IgD-negative memory B cell (primary cell): ENCODE measurements around the gene MOK. TPM values are rescaled to one million over a fixed set of nuclear protein-coding genes. Genes with fewer than 3 reads are reported as not detected.

Experiments
- H3K27ac Mint-ChIP-seq, 3 donors: one replicate each; pipeline ENCODE4 v1.8.0; 2020 to 2022; ENCODE audit warnings: mild to moderate bottlenecking in 3 of 3, mixed read lengths in 3 of 3, moderate library complexity in 1 of 3
- H3K27me3 Mint-ChIP-seq: one replicate; pipeline ENCODE4 v1.8.0; 2021; ENCODE audit warnings: mixed read lengths
- H3K36me3 Mint-ChIP-seq: one replicate; pipeline ENCODE4 v1.8.0; 2020; ENCODE audit warnings: mild to moderate bottlenecking, mixed read lengths
- H3K4me1 Mint-ChIP-seq, 3 donors: one replicate each; pipeline ENCODE4 v1.8.0; 2020 to 2022; ENCODE audit warnings: mixed read lengths in 3 of 3, mild to moderate bottlenecking in 1 of 3
- H3K4me3 Mint-ChIP-seq, 4 donors: one replicate each; pipeline ENCODE4 v1.8.0; 2020 to 2022; ENCODE audit warnings: mild to moderate bottlenecking in 4 of 4, mixed read lengths in 4 of 4, moderate library complexity in 3 of 4
- H3K9me3 Mint-ChIP-seq, 3 donors: one replicate each; pipeline ENCODE4 v1.8.0; 2020 to 2021; ENCODE audit warnings: mixed read lengths in 3 of 3, mild to moderate bottlenecking in 1 of 3
- polyA plus RNA-seq: library from polyadenylated mRNA; unstranded; fragments of 300-500 nt; fragmentation: Illumina TruSeq; gene quantifications from one replicate; pipeline ENCODE4 v1.2.3, GENCODE V29; 2021

Gene MOK
- polyA plus RNA-seq, 1 donor from 2014 or later: 0.43 TPM

DNA sequence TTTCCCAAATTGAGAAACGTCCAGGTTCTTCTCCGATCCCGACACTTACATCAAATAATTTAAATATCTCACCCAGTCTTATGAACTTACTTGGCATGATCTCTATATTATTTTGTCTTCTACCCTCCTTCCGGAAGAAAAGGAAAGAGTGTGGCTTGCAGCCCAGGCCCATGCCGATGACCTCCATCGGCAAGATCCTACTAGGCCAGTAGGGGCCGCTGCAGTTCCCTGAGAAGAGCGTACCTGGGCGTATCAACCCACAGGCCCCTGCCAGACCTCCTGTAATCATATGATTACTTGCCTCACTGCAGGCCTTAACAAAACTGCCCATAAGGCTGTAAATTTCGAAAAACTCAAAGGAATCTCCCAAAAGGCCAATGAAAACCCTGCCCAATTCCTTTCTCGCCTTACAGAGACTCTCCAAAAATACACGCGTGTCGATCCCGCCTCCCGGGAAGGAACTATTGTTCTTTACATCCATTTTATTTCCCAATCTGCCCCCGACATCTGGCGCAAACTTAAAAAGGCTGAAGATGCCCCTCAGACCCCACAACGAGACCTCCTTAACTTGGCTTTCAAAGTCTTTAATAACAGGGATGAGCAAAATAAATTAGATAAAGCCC lies 69.6 kb downstream of the MOK start:
- no peaks in the 10 kb centered on the region for H3K9me3 Mint-ChIP-seq
- H3K36me3 Mint-ChIP-seq: no peaks in the 10 kb centered on the region
- no peak overlapping the region for H3K4me3 Mint-ChIP-seq
- no peaks in the 10 kb centered on the region for H3K4me1 Mint-ChIP-seq
- no peak overlapping the region for H3K27ac Mint-ChIP-seq
- no peaks in the 10 kb centered on the region for H3K27me3 Mint-ChIP-seq

DNA sequence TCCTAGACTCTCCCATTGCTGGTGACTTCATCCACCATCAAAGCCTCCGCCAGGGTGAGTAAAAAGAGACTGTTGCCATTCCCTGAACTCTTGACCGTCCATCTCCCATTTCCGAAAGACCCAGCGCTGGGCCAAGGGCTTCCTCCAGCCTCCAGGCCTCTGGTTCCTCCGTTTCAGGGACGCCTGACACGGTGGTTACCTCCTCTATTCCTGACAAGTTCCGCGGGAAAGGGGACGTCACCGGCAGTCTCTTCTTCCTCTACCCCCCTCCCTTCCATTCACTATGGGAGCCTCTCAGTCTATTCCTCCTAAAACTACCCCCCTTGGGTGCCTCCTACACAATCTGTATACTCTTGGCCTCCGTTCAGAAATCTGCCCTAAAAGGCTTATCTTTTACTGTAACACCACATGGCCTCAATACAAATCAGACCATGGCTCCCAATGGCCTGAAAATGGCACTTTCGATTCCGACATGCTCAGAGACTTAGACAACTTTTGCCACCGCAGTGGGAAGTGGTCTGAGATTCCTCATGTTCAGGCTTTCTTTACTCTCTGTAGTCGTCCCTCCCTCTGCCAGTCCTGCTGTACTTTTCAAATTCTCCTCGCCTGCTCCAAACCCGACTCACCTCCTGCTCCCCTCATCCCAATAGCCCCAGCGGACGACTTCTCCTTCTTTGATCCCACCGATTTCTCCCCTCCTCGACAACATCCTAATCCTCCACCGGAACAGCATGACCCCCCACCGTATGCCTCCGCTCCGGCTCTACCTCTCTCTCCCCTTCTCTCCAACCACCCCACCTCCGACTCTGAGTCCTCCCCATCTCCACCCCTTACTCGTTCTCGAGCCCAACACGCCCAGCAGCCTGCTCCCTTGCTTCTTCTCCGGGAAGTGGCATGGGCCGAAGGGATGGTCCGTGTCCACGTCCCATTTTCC lies 70.4 kb downstream of the MOK start:
- H3K4me1 Mint-ChIP-seq: no peaks in the 10 kb centered on the region
- no peaks in the 10 kb centered on the region for H3K36me3 Mint-ChIP-seq
- H3K27me3 Mint-ChIP-seq: no peaks in the 10 kb centered on the region
- no peak overlapping the region for H3K4me3 Mint-ChIP-seq
- H3K9me3 Mint-ChIP-seq: no peaks in the 10 kb centered on the region
- H3K27ac Mint-ChIP-seq: no peak overlapping the region

DNA sequence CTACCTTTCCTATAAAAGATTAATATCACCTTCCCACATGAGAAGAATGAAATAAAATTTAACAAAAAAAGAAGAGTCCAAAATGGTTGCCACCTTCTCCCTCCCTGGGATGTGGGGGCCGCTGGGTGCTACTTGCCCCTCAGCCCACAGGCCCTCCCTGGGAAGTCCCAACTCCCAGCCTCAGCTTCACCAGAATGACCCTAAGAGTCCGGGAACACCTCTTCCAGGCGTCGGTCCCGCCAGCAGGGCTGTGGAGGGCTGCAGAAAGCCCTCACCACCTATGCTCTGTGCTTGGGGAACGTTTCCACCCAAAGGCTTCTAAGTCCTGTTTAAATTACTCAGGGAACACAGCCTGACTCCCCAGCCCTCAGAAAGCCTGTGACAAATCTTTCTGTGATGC lies 71.9 kb downstream of the MOK start:
- H3K4me1 Mint-ChIP-seq: no peaks in the 10 kb centered on the region
- H3K36me3 Mint-ChIP-seq: no peaks in the 10 kb centered on the region
- H3K9me3 Mint-ChIP-seq: no peaks in the 10 kb centered on the region
- H3K4me3 Mint-ChIP-seq: no peak overlapping the region
- H3K27ac Mint-ChIP-seq: no peak overlapping the region
- no peaks in the 10 kb centered on the region for H3K27me3 Mint-ChIP-seq

DNA sequence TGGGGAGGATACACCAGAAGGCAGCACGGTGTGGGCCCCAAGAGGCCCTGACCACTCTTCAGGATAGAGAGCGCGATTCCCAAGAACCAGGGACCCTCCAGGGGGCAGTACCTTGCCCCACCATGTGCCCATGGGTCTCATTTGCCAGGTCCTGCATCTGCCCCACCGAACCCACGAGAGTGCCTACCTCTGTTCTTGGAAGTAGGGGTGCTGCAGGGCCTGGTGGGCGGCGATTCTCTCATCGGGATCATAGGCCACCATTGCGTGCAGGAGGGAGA lies 72.7 kb downstream of the MOK start:
- H3K27ac Mint-ChIP-seq: no peak overlapping the region
- no peaks in the 10 kb centered on the region for H3K4me1 Mint-ChIP-seq
- H3K36me3 Mint-ChIP-seq: no peaks in the 10 kb centered on the region
- no peaks in the 10 kb centered on the region for H3K27me3 Mint-ChIP-seq
- H3K4me3 Mint-ChIP-seq: no peak overlapping the region
- H3K9me3 Mint-ChIP-seq: no peaks in the 10 kb centered on the region

DNA sequence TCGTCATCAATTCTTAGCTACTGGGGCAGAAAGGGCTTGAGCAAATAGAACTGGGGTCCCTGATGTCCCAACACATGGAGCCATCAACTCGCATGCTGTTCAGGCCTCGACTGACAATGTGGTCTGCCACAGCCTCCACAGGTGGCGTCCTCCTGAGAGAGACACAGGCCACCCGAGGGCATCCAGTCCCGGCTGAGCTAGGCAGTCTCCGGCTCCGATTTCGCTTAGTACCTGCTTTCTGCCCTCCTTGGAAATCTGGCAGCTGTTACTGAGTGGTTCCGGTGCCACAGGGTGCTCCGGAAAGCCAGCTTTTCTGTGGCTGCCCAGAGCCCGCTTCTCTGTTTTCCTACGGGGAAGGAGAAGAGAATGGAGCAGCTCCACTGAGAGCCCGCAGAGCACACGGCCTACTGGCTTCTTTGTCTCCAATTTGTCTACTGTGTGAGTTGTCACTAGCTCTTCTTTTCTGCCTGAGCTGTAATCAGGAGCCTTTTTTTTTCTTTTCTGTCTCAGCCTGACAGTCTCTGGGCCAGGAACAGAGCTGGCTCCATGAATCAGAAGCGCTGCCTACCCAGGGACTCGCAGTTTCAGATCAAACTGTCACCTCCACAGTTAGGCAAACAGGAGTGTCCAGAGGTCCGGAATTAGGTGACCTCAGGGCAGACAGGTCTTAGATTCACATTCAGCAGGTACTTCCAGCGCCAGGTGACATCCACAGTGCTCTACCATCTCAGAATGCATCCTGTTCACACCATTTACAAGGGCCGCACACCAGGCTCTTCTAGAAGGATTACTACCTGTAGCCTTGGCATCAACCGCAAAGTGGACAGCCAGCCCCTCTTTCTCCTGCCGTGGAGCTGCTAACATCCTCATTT lies 73.3 kb downstream of the MOK start:
- no peak overlapping the region for H3K4me3 Mint-ChIP-seq

DNA sequence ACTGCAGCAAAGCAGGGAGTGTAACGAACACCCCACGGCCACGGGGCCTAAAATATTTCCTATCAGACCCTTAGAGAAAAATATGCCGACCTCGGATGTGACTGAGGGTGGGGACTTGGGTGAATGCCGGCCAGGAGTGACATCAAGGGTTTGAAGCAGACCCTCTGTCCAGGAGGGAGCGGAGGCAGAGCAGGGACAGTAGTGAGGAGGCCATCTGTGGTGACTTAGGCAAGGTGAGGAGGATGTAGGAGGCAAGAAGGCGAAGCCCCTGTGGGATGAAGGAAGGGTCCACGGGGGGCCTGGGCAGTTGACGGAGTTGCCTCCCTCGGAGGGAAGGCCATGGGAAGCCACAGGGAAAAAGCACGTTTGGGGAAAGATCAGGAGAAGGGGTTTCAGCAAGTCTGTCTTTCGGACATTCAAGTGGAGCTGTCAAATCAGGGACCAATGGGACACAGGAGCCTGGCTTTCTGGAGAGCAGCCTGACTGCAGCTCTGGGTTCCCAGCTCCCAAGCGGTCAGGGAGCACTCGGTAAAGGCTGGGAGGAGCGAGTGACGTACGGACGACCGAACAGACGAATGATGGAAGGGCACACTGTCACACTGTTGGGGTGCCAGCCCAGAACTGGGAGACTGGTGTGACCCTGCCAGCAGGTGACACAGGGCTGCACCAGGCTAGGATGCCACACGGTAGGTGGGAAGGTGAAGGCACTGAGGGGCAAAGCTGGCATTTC lies 74.3 kb downstream of the MOK start:
- no peak overlapping the region for H3K4me3 Mint-ChIP-seq
- peaks cover 1% of the 10 kb centered on the region for H3K36me3 Mint-ChIP-seq
- no peaks in the 10 kb centered on the region for H3K9me3 Mint-ChIP-seq
- H3K27ac Mint-ChIP-seq: no peak overlapping the region
- H3K4me1 Mint-ChIP-seq: no peaks in the 10 kb centered on the region
- H3K27me3 Mint-ChIP-seq: no peaks in the 10 kb centered on the region

More for the DNA sequence above, 73.3 kb downstream of the MOK start:
- Mint-ChIP-seq H3K9me3 (no peaks in the 10 kb centered on the region), H3K4me1 (no peaks in the 10 kb centered on the region), H3K27me3 (no peaks in the 10 kb centered on the region), H3K27ac (no peak overlapping the region), H3K36me3 (no peaks in the 10 kb centered on the region)

DNA sequence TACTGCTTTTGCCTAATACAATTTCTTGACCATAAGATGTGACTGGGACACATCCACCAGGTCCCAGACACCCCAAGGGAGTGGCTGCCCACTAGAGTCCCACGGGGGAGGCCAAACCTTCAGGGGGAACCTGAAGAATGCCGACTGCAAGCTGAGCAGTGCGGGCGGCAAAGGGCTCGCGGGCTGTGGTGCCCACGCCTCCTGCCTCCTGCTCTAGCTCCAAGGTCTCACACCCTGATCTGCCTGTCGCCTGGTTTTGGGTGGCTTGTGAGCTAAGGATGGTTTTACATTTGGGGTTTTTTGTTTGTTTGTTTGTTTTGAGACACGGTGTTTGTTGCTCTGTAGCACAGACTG lies 75.2 kb downstream of the MOK start:
- H3K36me3 Mint-ChIP-seq: peaks cover 1% of the 10 kb centered on the region
- no peaks in the 10 kb centered on the region for H3K27me3 Mint-ChIP-seq
- H3K4me3 Mint-ChIP-seq: no peak overlapping the region
- no peaks in the 10 kb centered on the region for H3K9me3 Mint-ChIP-seq
- no peaks in the 10 kb centered on the region for H3K4me1 Mint-ChIP-seq
- H3K27ac Mint-ChIP-seq: no peak overlapping the region

DNA sequence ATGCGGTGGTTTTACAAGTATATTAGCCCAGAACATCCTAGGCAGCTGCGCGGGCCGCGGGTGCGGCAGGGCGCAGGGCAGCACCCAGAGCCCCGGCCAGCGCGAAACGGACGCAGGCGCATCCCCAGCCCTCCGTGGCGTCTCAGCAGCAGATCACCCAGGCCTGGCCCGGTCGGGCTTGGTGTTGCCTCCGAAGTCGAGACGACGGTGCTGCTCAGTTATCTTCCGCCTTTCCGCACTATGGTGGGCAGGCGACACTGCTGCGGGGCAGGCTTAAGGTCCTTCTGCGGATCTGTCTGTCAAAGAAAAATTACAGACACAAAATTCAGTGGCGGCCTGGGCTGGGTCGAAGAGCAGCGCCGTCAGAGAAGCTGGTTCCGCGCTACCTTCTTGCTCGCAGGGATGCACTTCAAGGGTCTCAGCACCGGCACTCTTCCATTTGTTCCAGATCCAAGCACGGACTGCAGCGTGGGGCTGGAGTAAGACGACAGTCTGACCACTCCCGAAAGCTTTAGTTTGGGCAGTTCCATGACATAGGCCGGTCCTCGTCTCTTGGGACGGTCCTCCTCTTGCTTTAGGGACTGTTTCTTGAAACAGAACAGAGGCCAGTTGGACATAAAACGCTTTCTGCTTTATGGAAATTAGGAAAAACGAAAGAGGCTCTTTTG lies 75.8 kb downstream of the MOK start:
- Mint-ChIP-seq H3K4me3 (no peak overlapping the region), H3K9me3 (no peaks in the 10 kb centered on the region), H3K27ac (no peak overlapping the region), H3K27me3 (no peaks in the 10 kb centered on the region), H3K36me3 (peaks cover 1% of the 10 kb centered on the region), H3K4me1 (no peaks in the 10 kb centered on the region)

DNA sequence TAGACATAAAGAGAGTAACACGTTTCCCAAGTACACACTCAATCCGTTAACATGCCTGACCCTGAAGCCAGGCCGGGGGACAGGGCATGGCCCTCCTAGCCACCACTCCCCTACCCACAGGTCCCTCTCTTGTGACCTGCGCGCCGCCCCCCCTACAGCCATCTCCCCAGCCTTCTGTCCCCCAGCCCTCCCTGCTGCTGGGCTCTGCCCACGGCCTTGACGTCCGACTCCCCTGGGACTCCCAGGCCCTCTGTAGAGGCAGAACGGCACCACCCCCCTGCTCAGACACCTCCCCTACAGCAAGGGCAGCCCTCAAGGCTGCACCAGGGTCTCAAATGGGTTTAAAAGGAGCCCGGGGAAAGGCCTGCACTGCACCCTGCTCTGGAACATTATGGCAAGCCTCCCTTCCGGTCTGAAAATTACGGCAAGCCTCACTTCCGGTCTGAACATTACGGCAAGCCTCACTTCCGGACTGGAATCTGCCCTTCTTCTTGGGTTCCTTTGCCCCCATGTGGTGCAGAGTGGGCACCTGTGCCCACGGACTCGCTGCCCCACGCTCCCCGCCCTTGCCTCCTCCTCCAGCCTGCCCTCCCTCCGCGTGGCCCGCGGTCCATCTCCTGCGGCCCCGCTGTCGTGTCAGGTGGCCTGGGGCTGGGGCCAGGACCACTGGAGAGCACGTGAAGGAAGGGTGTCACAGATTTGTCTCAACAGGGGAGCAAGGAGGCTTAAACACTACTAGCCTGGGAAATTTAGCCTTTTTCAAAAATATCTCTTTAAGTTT lies 77.6 kb downstream of the MOK start:
- H3K27ac Mint-ChIP-seq: no peak overlapping the region
- no peaks in the 10 kb centered on the region for H3K4me1 Mint-ChIP-seq
- H3K36me3 Mint-ChIP-seq: peaks cover 1% of the 10 kb centered on the region
- H3K4me3 Mint-ChIP-seq: no peak overlapping the region
- no peaks in the 10 kb centered on the region for H3K27me3 Mint-ChIP-seq
- H3K9me3 Mint-ChIP-seq: no peaks in the 10 kb centered on the region

DNA sequence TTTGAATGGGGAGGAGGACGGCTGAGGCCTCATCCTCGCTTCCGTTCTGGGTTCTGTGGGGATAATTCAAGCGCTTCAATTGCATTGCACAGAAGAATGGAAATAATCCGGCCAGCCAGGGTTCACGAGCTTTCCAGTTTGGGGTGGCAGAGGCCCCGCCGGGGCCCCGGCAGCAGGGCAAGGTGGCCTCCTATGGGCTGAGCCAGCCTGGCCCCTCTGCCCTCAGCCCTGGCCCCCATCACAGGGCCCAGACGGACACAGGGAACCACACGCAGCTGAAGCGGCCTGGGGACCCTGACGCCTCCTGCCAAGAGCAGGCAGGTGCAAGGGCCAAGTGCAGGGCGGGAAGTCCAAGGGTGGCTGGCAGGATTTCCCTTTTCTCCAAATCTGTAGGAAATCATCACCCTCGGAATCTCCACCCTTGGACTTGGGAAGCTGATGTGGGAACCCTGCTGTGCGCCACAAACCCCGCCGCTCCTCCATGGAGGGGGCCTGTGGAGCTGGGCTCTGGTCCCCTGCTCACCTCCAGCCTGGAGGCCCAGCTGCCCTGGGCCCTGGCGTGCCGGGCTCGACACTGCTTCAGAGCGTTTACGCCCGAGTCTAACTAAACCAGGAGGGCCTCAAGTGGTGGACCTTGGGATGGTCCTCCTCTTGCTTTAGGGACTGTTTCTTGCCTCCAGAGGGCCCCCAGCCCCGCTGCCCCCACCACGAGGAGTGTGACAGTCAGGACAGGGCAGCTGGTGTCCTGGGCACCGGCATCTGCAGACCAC lies 78.4 kb downstream of the MOK start:
- Mint-ChIP-seq H3K4me3 (no peak overlapping the region), H3K9me3 (no peaks in the 10 kb centered on the region), H3K4me1 (no peaks in the 10 kb centered on the region), H3K27me3 (no peaks in the 10 kb centered on the region), H3K27ac (no peak overlapping the region), H3K36me3 (peaks cover 1% of the 10 kb centered on the region)

DNA sequence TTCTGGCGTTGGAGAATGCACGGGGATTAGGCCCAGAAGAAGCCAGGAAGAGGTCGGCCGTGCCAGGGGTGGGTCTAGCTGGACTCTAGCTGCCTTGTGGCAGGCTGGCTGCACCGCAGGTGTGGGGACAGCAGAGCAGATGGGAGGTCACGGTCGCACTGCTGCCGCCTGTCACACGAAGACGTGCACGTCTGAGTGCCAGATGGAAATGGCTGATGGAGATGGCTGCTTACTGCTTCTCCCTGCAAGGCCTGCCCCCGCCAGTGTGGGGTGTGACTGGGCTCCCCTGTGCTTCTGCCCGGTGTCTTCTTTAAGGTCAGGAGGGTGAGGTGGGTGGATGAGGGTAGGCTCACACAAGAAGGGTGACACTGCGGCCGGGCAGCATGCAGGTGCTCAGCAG lies 79.0 kb downstream of the MOK start:
- no peak overlapping the region for H3K27ac Mint-ChIP-seq

DNA sequence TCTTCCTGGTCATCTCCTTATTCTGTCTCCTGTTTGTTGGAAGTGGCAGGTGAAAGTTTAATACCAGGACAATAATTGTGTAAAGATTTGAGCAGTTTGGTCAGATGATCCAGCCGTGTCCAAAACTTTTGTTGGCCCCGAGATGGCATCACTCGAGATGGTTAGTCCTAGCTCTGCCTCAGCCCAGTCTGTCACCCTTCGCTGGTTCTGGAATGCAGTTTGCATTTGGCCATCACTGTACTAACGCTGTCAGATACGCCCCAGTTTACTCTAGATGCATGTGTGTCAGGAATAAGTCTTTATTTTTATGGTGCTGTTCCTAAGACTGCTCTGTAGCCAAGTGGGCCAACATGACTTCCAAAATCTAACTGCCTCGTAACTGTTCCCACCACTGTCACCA lies 79.6 kb downstream of the MOK start:
- no peak overlapping the region for H3K27ac Mint-ChIP-seq
- peaks cover 0 to under 1% (median 0%) of the 10 kb centered on the region in 3 donors for H3K4me1 Mint-ChIP-seq
- H3K9me3 Mint-ChIP-seq: no peaks in the 10 kb centered on the region
- no peaks in the 10 kb centered on the region for H3K27me3 Mint-ChIP-seq
- H3K4me3 Mint-ChIP-seq: no peak overlapping the region
- peaks cover 1% of the 10 kb centered on the region for H3K36me3 Mint-ChIP-seq

More for the DNA sequence above, 79.0 kb downstream of the MOK start:
- Mint-ChIP-seq H3K9me3 (no peaks in the 10 kb centered on the region), H3K4me1 (no peaks in the 10 kb centered on the region), H3K27me3 (no peaks in the 10 kb centered on the region), H3K36me3 (peaks cover 1% of the 10 kb centered on the region), H3K4me3 (no peak overlapping the region)

DNA sequence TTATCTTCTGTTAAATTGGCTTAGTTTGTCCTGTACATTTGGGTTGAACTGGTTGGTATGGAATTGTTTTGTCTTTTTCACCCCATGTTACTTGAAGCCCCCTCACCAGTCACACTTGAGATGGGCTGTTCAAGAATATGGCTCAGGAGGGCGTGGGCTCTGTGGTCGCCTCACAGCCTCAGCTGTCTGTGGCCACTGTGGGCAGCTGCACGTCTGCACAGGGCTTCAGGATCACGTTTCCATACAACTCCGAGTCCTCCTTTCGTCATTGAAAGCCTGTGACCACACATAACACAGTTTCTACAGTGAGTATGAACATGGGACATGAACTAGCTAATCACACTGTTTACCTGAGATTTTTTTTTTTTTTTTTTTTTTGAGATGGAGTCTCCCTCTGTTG lies 81.3 kb downstream of the MOK start:
- H3K4me3 Mint-ChIP-seq: no peak overlapping the region
- no peak overlapping the region for H3K27ac Mint-ChIP-seq
- peaks cover 1% of the 10 kb centered on the region for H3K27me3 Mint-ChIP-seq
- H3K9me3 Mint-ChIP-seq: no peaks in the 10 kb centered on the region
- peaks cover 9 to 12% (median 11%) of the 10 kb centered on the region in 3 donors for H3K4me1 Mint-ChIP-seq
- peaks cover 3% of the 10 kb centered on the region for H3K36me3 Mint-ChIP-seq
